ENCODE data around the gene KRTAP4-4.

GRCh38 chr17:41196068-41196467 is 35.5 kb upstream of the KRTAP4-4 start:
- TF ChIP-seq EZH2 (IDR thresholded peaks at IDR 0.05; ENCODE audit: insufficient read depth, poor library complexity, severe bottlenecking) = no peak
- TF ChIP-seq EZH2phosphoT487 (IDR thresholded peaks at IDR 0.05; ENCODE audit: insufficient read depth, low read depth) = no peak

Measured in GM23248 (cell line).